ENCODE data around the gene NDUFB3.
"Not testable (repeated sequence)": the region's sequence is repeated elsewhere in the genome, so short reads cannot be mapped to it uniquely, and the experiment has no call there.

NDUFB3 gene

GRCh38 chr2:201071479-201072200 is at the start of gene NDUFB3, which contains the start of gene HYCC2:
NDUFB3 (plus strand) TSS chr2:201072001; CDS start chr2:201078883, 6,882 bp downstream.
HYCC2 (minus strand) TSS chr2:201071671; CDS start chr2:201024009, 47,662 bp downstream.
- DNase-seq (ENCODE audit: low read depth), result peak; percentile 83

- no peak for DNase-seq (ENCODE audit: low read depth)
Measured at GRCh38 chr2:201024518-201024917, 47.3 kb upstream of the NDUFB3 start.

DNA sequence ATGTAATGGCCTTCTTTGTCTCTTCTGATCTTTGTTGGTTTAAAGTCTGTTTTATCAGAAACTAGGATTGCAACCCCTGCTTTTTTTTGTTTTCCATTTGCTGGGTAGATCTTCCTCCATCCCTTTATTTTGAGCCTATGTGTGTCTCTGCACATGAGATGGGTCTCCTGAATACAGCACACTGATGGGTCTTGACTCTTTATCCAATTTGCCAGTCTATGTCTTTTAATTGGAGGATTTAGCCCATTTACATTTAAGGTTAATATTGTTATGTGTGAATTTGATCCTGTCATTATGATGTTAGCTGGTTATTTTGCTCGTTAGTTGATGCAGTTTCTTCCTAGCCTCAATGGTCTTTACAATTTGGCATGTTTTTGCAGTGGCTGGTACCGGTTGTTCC is 37.4 kb upstream of the NDUFB3 start:
- DNase-seq (ENCODE audit: low read depth), result not testable (repeated sequence)

GRCh38 chr2:201038361-201038760 is 33.4 kb upstream of the NDUFB3 start:
- not testable (repeated sequence) for DNase-seq (ENCODE audit: low read depth)

DNA sequence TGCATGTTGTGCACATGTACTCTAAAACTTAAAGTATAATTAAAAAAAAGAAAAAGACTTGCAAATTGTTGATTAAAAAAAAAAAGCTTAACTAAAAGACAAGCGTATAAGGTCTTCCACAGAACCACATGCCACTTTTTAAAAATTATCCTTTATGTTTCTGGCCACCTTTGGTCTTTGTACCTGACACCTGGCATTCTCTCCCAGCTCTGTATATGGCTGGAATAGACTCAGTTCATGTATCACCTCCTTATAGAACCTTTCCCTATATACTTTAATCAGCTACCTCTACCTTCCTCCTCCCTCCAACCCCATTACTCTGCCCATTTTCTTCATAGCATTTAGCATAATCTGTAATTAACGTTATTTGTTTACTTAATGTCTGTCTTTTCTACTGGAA is 32.9 kb upstream of the NDUFB3 start:
- DNase-seq (ENCODE audit: low read depth), result no peak

- DNase-seq (ENCODE audit: low read depth), result no peak
Measured at GRCh38 chr2:201040867-201041628, 30.8 kb upstream of the NDUFB3 start.

DNA sequence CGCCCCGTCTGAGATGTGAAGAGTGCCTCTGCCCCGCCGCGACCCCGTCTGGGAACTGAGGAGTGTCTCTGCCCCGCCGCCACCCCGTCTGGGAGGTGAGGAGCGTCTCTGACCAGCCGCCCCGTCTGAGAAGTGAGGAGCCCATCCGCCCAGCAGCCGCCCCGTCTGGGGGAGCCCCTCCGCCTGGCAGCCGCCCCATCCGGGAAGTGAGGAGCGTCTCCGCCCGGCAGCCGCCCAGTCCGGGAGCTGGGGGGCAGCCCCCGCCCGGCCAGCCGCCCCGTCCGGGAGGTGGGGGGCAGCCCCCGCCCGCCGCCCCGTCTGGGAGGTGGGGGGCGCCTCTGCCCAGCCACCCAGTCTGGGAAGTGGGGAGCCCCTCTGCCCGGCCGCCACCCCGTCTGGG is 29.4 kb upstream of the NDUFB3 start:
- not testable (repeated sequence) for DNase-seq (ENCODE audit: low read depth)

GRCh38 chr2:201043050-201043449 is 28.8 kb upstream of the NDUFB3 start:
- not testable (repeated sequence) for DNase-seq (ENCODE audit: low read depth)

GRCh38 chr2:201046881-201047280 is 24.9 kb upstream of the NDUFB3 start:
- no peak for DNase-seq (ENCODE audit: low read depth)

DNA sequence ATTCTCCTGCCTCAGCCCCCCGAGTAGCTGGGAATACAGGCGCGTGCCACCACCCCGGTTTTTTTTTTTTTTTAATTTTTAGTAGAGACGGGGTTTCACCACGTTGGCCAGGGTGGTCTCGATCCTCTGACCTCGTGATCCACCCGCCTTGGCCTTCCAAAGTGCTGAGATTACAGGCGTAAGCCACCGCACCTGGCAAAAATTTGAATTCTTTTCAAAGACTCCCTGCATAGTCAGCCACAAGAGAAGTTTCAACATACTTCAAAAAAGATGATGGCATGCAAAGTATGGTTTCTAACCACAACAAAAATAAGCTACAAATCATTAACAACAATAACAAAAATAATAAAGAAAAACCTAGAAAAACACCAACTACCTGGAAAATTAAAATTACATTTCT is 22.3 kb upstream of the NDUFB3 start:
- DNase-seq (ENCODE audit: low read depth), result no peak

DNA sequence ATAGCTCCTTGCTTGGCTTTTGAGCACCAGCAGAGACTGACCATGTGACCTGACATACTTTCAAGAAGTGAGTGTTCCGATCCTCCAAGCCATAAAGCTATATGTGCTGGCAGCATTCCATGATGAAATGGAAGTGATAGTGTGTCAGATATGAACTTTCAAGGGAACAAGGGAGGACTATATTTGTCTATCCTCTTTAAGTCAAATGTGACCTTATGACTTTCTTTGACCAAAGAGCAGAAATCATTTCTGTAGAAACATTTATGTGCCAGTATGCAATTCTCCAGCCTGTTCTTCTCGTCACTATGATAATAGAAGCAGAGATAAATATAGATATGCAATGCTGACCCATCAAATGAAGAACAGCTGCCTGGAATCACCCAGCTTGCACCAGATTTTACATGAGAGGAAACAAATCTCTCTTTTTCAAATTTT is 14.7 kb upstream of the NDUFB3 start:
- no peak for DNase-seq (ENCODE audit: low read depth)

DNA sequence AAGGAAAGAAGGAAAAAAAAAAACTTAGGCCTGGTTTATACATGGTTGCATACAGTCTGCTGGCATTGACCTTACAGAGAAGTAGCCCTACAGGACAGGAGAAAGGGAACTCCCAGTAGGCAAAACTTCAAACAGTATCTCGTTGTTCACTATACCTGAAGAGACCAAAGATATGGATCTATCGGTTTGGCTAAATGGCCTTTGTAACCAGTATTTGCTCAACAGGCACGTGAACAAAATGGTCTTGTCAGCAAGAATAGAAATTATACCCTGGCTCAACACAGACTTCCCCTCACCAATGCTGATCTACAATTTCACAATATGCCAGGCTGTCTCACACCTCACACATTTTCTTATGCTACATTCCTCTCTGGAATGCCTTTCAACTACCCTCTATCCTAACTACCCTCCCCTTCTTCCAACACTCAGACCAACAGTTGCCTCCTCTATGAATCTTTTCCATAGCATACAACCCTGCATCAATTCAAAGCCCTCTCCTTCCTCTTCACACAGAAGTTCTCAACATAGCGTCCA is 14.0 kb upstream of the NDUFB3 start:
- DNase-seq (ENCODE audit: low read depth), result no peak

DNA sequence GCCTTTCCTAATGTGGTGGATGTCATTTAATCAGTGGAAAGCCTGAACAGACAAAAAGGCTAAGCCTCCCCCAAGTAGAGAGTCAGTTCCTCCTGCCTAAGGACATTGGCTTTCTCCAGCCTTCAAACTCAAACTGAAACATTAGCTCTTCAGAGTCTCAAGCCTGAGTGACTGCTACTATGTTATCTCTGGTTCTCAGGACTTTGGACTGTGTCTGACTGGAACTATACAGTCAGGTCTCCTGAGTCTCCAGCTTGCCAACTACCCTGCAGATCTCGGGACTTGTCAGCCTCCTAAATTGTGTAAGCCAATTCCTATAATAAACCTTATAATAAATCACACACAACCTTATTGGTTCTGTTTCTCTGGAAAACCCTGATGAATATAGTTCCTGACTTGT is 12.9 kb upstream of the NDUFB3 start:
- DNase-seq (ENCODE audit: low read depth), result no peak

DNA sequence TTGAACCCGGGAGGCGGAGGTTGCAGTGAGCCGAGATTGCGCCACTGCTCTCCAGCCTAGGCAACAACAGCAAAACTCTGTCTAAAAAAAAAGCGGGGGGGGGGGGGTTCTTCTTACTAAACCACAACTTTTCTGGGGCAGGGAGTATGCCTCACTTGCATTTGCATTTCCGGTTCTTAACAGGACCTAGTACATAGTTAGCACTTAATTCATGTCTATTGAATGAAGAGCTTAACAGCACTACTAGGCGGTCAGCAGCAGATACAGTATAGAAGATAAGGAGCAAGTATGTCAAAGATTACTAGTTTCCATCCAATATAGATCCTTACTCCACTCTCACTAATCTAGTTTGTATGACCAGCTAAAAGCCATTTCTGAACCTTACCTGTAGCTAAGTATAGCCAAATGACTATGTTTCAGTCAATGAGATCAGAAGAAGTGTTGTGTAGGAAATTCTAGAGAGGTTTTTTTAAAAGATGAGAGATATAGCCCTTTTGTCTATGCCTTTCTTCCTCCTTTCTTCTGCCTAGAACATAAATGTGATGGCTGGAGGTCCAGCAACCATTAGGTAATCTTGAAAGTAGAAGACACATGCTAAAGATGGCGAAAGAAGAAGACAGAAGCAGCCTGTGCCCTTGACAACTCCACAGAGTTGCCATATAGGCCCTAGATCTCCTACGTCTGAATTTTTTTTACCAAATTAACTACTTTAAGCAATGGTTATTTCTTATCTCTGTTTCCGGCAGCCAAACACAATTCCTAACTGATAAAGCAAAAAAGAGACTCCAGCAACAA is 11.6 kb upstream of the NDUFB3 start:
- DNase-seq (ENCODE audit: low read depth), result no peak

DNA sequence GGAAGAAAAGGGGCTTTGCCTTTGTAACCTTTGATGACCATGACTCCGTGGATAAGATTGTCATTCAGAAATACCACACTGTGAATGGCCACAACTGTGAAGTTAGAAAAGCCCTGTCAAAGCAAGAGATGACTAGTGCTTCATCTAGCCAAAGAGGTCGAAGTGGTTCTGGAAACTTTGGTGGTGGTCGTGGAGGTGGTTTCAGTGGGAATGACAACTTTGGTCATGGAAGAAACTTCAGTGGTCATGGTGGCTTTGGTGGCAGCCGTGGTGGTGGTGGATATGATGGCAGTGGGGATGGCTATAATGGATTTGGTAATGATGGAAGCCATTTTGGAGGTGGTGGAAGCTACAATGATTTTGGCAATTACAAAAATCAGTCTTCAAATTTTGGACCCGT is 8.3 kb upstream of the NDUFB3 start:
- DNase-seq (ENCODE audit: low read depth), result not testable (repeated sequence)

DNA sequence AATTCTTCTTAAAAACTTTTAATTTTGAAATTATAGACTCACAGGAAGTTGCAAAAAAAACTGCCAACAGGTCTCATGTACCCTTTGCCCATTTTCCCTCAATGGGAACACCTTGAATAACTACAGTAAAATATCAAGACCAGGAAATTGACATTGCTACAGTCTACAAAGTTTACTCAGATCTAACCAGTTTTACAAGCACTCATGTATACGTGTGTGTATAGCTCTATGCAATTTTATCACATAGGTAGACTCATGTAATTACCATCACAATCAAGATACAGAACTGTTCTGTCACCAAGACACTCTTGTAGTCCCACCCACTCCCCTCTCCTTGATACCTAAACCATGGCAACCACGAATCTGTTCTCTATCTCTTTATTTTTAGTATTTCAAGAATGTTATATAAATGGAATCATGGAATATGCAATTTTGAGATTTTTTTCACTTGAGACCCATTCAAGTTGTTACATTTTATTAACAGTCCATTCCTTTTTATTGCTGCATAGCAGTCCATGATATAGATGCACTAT is 6.9 kb upstream of the NDUFB3 start:
- DNase-seq (ENCODE audit: low read depth), result no peak

- DNase-seq (ENCODE audit: low read depth), result no peak
Measured at GRCh38 chr2:201070948-201071478, 788 bp upstream of the NDUFB3 start.

DNA sequence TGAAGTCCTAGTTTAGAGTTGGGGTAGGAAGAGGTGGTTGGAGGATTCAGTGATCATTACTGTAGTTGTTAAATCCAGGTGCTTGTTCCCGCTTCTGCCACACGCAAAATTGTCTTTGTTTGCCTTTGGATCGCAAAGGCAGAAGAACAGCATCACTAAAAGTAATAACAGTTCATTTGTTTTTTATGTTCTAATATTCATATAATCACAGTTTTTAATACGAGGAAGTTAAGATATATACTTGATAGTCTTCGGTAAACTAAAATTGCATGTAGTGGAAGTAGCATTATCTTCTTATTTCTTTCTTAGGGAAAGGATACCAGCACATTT is 365 bp downstream of the NDUFB3 start:
- DNase-seq (ENCODE audit: low read depth), result no peak

GRCh38 chr2:201073071-201073470 is 1.3 kb downstream of the NDUFB3 start:
- DNase-seq (ENCODE audit: low read depth), result no peak

- DNase-seq (ENCODE audit: low read depth), result no peak
Measured at GRCh38 chr2:201074996-201075395, 3.2 kb downstream of the NDUFB3 start.

- DNase-seq (ENCODE audit: low read depth), result no peak
Measured at GRCh38 chr2:201084863-201085262, 13.1 kb downstream of the NDUFB3 start.

- no peak for DNase-seq (ENCODE audit: low read depth)
Measured at GRCh38 chr2:201090574-201090973, 18.8 kb downstream of the NDUFB3 start.
